Measurements from ENCODE around the gene BTBD10.

Gene BTBD10

GRCh38 chr11:13487661-13488030, 24.6 kb upstream of the BTBD10 start:
- H3K36me3 ChIP-seq, result no peaks in the 10 kb centered on the region
- H3K4me3 ChIP-seq (ENCODE audit: low read depth in 1 of 2, low read length in 1 of 2), result peak overlapping the region; percentile 41 to 44
- H3K9me3 ChIP-seq, result no peaks in the 10 kb centered on the region
- peak overlapping the region; percentile 14 for H3K27ac ChIP-seq
- H3K27me3 ChIP-seq, result peaks cover 5% of the 10 kb centered on the region
- H3K4me1 ChIP-seq (ENCODE audit: control insufficient read depth in 1 of 2, insufficient read depth in 1 of 2, low read depth in 1 of 2, low read length in 1 of 2), result no peaks in the 10 kb centered on the region
- TF ChIP-seq CTCF (IDR thresholded peaks at IDR 0.05), result no peak

DNA sequence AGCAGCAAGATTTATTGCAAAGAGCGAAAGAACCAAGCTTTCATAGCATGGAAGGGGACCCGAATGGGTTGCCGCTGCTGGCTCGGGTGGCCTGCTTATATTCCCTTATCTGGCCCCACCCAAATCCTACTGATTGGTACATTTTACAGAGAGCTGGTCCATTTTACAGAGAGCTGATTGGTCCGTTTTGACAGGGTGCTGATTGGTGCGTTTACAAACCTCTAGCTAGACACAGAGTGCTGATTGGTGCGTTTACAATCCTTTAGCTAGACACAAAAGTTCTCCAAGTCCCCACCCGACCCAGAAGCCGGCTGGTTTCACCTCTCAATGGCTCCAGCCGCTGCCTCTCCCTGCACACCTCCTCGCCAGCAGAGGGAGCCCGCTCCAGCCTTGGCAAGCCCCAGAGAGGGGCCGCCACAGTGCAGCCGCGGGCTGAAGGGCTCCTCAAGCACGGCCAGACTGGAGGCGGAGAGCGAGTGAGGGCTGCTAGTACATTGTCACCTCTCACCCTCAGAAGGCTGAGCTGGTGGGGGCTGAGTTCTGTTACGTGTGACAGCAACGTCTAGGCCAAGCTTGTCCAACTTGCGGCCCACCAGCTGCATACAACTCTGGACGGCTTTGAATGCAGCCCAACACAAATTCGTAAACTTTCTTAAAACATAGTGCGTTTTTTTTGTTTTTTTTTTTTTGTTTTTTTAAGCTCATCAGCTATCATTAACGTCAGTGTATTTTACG, 24.1 kb upstream of the BTBD10 start:
- Histone ChIP-seq H3K4me1 (ENCODE audit: control insufficient read depth in 1 of 2, insufficient read depth in 1 of 2, low read depth in 1 of 2, low read length in 1 of 2) (no peaks in the 10 kb centered on the region), H3K9me3 (no peaks in the 10 kb centered on the region), H3K36me3 (no peaks in the 10 kb centered on the region), H3K4me3 (ENCODE audit: low read depth in 1 of 2, low read length in 1 of 2) (peak overlapping the region; percentile 41 to 44), H3K27ac (peak overlapping the region; percentile 14), H3K27me3 (no peaks in the 10 kb centered on the region)
- peak; percentile 45 for TF ChIP-seq CTCF (IDR thresholded peaks at IDR 0.05)

DNA sequence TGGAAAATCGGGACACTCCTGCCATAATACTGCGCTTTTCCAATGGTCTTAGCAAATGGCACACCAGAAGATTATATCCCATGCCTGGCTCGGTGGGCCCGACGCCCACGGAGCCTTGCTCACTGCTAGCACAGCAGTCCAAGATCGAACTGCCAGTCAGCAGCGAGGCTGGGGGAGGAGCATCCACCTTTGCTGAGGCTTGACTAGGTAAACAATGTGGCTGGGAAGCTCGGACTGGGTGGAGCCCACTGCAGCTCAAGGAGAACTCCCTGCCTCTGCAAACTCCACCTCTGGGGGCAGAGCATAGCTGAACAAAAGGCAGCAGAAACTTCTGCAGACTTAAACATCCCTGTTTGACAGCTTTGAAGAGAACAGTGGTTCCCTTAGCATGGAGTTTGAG, 17.2 kb upstream of the BTBD10 start:
- H3K27me3 ChIP-seq, result peaks cover 17% of the 10 kb centered on the region
- no peaks in the 10 kb centered on the region for H3K36me3 ChIP-seq
- no peak overlapping the region for H3K27ac ChIP-seq
- H3K4me3 ChIP-seq (ENCODE audit: low read depth in 1 of 2, low read length in 1 of 2), result no peak overlapping the region
- no peaks in the 10 kb centered on the region for H3K4me1 ChIP-seq (ENCODE audit: control insufficient read depth in 1 of 2, insufficient read depth in 1 of 2, low read depth in 1 of 2, low read length in 1 of 2)
- H3K9me3 ChIP-seq, result no peaks in the 10 kb centered on the region
- no peak for TF ChIP-seq CTCF (IDR thresholded peaks at IDR 0.05)

- Histone ChIP-seq H3K4me1 (ENCODE audit: control insufficient read depth in 1 of 2, insufficient read depth in 1 of 2, low read depth in 1 of 2, low read length in 1 of 2) (no peaks in the 10 kb centered on the region), H3K27me3 (peaks cover 17% of the 10 kb centered on the region), H3K36me3 (no peaks in the 10 kb centered on the region), H3K27ac (no peak overlapping the region), H3K9me3 (no peaks in the 10 kb centered on the region), H3K4me3 (ENCODE audit: low read depth in 1 of 2, low read length in 1 of 2) (no peak overlapping the region)
- no peak for TF ChIP-seq CTCF (IDR thresholded peaks at IDR 0.05)
Measured at GRCh38 chr11:13479688-13480087, 16.7 kb upstream of the BTBD10 start.

- no peak for TF ChIP-seq CTCF (IDR thresholded peaks at IDR 0.05)
- H3K27ac ChIP-seq, result no peak overlapping the region
- no peaks in the 10 kb centered on the region for H3K36me3 ChIP-seq
- H3K4me3 ChIP-seq (ENCODE audit: low read depth in 1 of 2, low read length in 1 of 2), result no peak overlapping the region
- H3K4me1 ChIP-seq (ENCODE audit: control insufficient read depth in 1 of 2, insufficient read depth in 1 of 2, low read depth in 1 of 2, low read length in 1 of 2), result no peaks in the 10 kb centered on the region
- no peaks in the 10 kb centered on the region for H3K9me3 ChIP-seq
- H3K27me3 ChIP-seq, result peaks cover 22% of the 10 kb centered on the region
Measured at GRCh38 chr11:13475091-13475490, 12.1 kb upstream of the BTBD10 start.

Measured in neutrophil (primary cell).